Chondrocyte (in vitro differentiated cells): ENCODE measurements around the gene TMEM131L. TPM values are rescaled to one million over a fixed set of nuclear protein-coding genes. Genes with fewer than 3 reads are reported as not detected.

Source experiments
- DNase-seq: peaks from one replicate; pipeline ENCODE4 v3.0.0; 2021; ENCODE audit warnings: mixed read lengths, low spot score
- H3K27ac Mint-ChIP-seq: one replicate; pipeline ENCODE4 v1.8.0; 2021; ENCODE audit warnings: mild to moderate bottlenecking, moderate library complexity, mixed read lengths; ENCODE audit not compliant: unreplicated experiment
- H3K27me3 Mint-ChIP-seq: 2 replicates; pipeline ENCODE4 v1.8.0; 2021; ENCODE audit warnings: low read depth, mixed read lengths
- H3K36me3 Mint-ChIP-seq: 2 replicates; pipeline ENCODE4 v1.8.0; 2021; ENCODE audit warnings: low read depth, mixed read lengths
- H3K4me1 Mint-ChIP-seq: 2 replicates; pipeline ENCODE4 v1.8.0; 2021; ENCODE audit warnings: low read depth, mild to moderate bottlenecking, mixed read lengths
- H3K4me3 Mint-ChIP-seq: one replicate; pipeline ENCODE4 v1.8.0; 2021; ENCODE audit warnings: mild to moderate bottlenecking, moderate library complexity, mixed read lengths; ENCODE audit not compliant: unreplicated experiment
- H3K9me3 Mint-ChIP-seq: 2 replicates; pipeline ENCODE4 v1.8.0; 2021; ENCODE audit warnings: low read depth, mixed read lengths
- CTCF ChIP-seq: fragments of 200-600 bp; sonication (generic); IDR thresholded peaks from 2 replicates; pipeline ENCODE4 v1.5.0; 2021; ENCODE audit warnings: antibody characterized with exemption, mild to moderate bottlenecking, moderate library complexity
- total RNA-seq: library from RNA; stranded (reverse); gene quantifications from 3 replicates; pipeline ENCODE4 v1.2.1, GENCODE V29; 2021

TMEM131L gene
- total RNA-seq, 1 donor from 2014 or later: 8.4 TPM

GRCh38 chr4:153571006-153571545 lies 104.9 kb downstream of the TMEM131L start:
- no peak for TF ChIP-seq CTCF
- no peak for DNase-seq
- peaks cover 17% of the 10 kb centered on the region for H3K4me1 Mint-ChIP-seq
- no peak overlapping the region for H3K4me3 Mint-ChIP-seq
- no peaks in the 10 kb centered on the region for H3K27me3 Mint-ChIP-seq
- H3K27ac Mint-ChIP-seq: no peak overlapping the region
- peaks cover 2% of the 10 kb centered on the region for H3K36me3 Mint-ChIP-seq
- no peaks in the 10 kb centered on the region for H3K9me3 Mint-ChIP-seq

- Mint-ChIP-seq H3K27ac (no peak overlapping the region), H3K4me3 (no peak overlapping the region), H3K9me3 (no peaks in the 10 kb centered on the region), H3K36me3 (peaks cover 2% of the 10 kb centered on the region), H3K4me1 (peaks cover 20% of the 10 kb centered on the region), H3K27me3 (no peaks in the 10 kb centered on the region)
- TF ChIP-seq CTCF: no peak
- DNase-seq: no peak
These were observed 106.4 kb downstream of the TMEM131L start for GRCh38 chr4:153572609-153573008.

GRCh38 chr4:153573221-153573620 lies 107.1 kb downstream of the TMEM131L start:
- no peak for TF ChIP-seq CTCF
- H3K27ac Mint-ChIP-seq: no peak overlapping the region
- H3K36me3 Mint-ChIP-seq: peaks cover 2% of the 10 kb centered on the region
- H3K9me3 Mint-ChIP-seq: no peaks in the 10 kb centered on the region
- DNase-seq: no peak
- H3K4me3 Mint-ChIP-seq: no peak overlapping the region
- peaks cover 16% of the 10 kb centered on the region for H3K4me1 Mint-ChIP-seq
- no peaks in the 10 kb centered on the region for H3K27me3 Mint-ChIP-seq

GRCh38 chr4:153573881-153574802 lies 108.0 kb downstream of the TMEM131L start:
- H3K4me3 Mint-ChIP-seq: no peak overlapping the region
- no peak for DNase-seq
- H3K4me1 Mint-ChIP-seq: peaks cover 14% of the 10 kb centered on the region
- peak; percentile 91 for TF ChIP-seq CTCF
- H3K36me3 Mint-ChIP-seq: peaks cover 2% of the 10 kb centered on the region
- no peak overlapping the region for H3K27ac Mint-ChIP-seq
- no peaks in the 10 kb centered on the region for H3K9me3 Mint-ChIP-seq
- no peaks in the 10 kb centered on the region for H3K27me3 Mint-ChIP-seq

DNA sequence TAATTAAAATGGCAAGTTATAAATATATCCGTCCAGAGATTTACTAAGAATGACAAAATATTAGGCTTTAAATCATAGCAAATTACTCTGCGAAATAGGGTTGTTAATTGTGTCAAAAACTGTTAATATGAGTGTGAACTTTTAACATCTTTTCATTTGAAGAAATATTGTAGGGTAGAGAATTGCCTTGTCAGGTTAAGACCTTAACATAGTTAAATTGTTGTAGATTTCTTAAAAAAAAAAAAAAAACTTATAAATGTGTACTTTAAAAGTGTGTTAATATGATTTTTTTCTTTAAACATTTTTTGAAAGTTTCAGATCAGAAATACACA lies 110.2 kb downstream of the TMEM131L start:
- no peaks in the 10 kb centered on the region for H3K9me3 Mint-ChIP-seq
- peak; percentile 57 for TF ChIP-seq CTCF
- H3K36me3 Mint-ChIP-seq: peaks cover 4% of the 10 kb centered on the region
- no peaks in the 10 kb centered on the region for H3K27me3 Mint-ChIP-seq
- no peak overlapping the region for H3K27ac Mint-ChIP-seq
- no peak overlapping the region for H3K4me3 Mint-ChIP-seq
- no peak for DNase-seq
- H3K4me1 Mint-ChIP-seq: peaks cover 14% of the 10 kb centered on the region
